GM12873 (cell line): ENCODE data around the gene ATG4B.

Source experiments
- CTCF ChIP-seq: IDR thresholded peaks from 2 replicates; pipeline ENCODE4 v1.5.1; 2012; ENCODE audit warnings: low read depth, mild to moderate bottlenecking, moderate library complexity, low read length, control low read depth; ENCODE audit not compliant: insufficient read depth; ENCODE audit errors: missing control alignments

ATG4B gene

GRCh38 chr2:241719093-241719492 is 81.6 kb downstream of the ATG4B start:
- no peak for TF ChIP-seq CTCF

GRCh38 chr2:241720099-241720498 is 82.6 kb downstream of the ATG4B start:
- TF ChIP-seq CTCF = no peak

GRCh38 chr2:241720560-241720959 is 83.1 kb downstream of the ATG4B start:
- no peak for TF ChIP-seq CTCF

- no peak for TF ChIP-seq CTCF
Measured at GRCh38 chr2:241721852-241722251, 84.4 kb downstream of the ATG4B start.

- TF ChIP-seq CTCF = no peak
Measured at GRCh38 chr2:241722896-241723454, 85.5 kb downstream of the ATG4B start.
